NOMO-1 (cell line): ENCODE results near the gene COL10A1.

Source experiments
- DNase-seq, 2 experiments: peaks; one replicate each; lab custom pipeline; 2025; ENCODE audit not compliant: unreplicated experiment in 2 of 2; lab: John Stamatoyannopoulos, UW

Gene COL10A1

GRCh38 chr6:116088946-116089345, 37.0 kb downstream of the COL10A1 start:
- DNase-seq: no peak

DNA sequence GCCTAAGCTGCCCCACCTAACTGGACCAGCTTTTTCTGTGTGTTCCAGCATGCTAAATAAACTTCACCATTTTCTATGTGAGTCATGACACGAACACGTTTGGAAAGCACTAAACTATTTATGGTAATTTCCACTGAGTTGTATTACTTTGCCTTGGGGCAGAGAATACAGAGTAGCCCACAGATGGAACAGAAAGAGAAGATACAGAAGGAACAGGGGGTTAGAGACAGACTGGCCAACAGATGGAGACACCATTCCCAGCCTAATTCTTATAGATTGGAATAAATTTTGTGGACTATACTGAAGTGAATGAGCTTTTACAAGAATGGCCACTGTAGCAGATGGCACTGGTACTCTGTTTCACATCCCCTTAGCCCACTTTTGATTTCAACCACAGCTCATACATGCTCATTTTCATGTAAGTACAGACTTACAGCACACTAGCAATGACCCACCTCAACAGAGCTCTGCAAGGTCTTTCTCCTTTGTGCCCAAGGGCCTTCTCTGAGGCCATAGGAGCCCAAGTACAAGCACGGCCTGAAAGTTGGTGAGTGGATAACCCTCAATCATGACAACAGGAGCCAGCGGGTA, 38.4 kb downstream of the COL10A1 start:
- no peak for DNase-seq

DNA sequence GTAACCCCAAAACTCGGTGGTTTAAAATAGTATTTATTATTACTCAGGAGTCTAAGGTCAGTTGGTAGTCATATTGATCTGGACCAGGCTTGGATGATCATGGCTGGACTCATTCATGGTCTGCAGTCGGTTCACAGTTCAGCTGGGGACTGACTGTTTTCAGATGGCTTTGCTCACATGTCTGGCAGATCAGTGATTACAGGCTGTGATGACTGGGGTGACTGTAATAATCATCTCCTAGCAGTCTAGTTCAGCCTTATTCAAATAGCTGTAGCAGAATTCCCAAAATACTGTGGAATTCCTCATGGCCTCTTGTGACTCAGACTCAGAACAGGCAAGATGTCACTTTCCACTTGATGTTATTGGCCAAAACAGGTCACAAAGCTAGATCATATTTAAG, 41.6 kb downstream of the COL10A1 start:
- DNase-seq: no peak

DNA sequence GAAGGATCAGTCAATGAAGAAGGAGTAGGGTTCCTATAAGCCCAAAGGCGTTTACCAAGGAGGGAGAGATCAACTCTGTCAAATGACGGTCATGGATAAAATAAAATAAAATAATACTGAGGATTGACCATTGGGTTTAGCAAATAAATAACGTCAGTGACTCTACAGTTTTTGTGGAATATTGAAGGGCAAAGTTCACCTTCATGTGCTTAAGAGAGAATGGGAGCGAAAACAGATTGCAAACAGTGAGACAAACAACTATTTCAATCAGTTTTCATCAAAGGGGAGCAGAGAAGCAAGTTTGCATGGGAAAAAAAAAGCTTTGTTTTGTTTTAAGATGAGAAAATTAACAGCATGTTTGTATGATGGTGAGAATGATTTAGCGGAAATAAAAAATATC, 42.9 kb downstream of the COL10A1 start:
- DNase-seq: no peak

GRCh38 chr6:116078945-116079344, 47.0 kb downstream of the COL10A1 start:
- DNase-seq: no peak

DNA sequence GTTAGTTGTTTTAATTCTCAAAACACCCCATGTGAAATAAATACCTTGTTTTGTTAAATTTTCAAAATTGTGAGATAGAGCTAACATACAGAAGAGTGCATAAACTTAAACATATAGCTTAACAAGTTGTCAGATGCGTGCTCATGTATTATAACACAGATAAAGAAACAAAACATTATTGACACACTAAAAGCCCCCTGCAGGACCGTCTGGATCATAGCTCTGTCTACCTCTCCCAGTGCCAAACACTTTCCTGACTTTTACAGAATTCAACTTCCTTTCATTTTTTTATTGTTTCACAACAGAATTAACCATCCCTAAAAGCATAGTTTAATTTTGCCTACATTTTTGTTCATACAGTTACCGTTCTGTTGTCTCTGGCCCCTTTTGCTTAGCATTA, 47.4 kb downstream of the COL10A1 start:
- no peak for DNase-seq

GRCh38 chr6:116074732-116075390, 51.1 kb downstream of the COL10A1 start:
- no peak for DNase-seq

GRCh38 chr6:116073765-116074440, 52.0 kb downstream of the COL10A1 start:
- no peak for DNase-seq

DNA sequence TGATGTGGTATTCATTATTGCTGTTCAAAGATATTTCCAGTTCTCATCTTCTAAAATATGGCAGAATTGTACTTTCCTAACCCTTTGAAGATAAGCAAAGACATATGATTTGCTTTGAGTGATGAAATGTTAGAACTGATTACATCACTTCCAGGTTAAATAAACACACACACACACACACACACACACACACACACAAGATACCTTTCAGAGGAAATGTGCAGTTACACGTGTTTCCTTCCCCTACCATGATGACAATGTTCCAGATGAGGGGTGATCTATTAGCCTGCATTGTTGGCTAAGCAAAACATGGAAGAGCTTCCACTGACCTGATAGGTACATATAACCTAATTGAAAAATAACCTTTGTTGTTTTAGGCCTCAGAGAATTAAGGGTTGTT, 53.6 kb downstream of the COL10A1 start:
- no peak for DNase-seq

DNA sequence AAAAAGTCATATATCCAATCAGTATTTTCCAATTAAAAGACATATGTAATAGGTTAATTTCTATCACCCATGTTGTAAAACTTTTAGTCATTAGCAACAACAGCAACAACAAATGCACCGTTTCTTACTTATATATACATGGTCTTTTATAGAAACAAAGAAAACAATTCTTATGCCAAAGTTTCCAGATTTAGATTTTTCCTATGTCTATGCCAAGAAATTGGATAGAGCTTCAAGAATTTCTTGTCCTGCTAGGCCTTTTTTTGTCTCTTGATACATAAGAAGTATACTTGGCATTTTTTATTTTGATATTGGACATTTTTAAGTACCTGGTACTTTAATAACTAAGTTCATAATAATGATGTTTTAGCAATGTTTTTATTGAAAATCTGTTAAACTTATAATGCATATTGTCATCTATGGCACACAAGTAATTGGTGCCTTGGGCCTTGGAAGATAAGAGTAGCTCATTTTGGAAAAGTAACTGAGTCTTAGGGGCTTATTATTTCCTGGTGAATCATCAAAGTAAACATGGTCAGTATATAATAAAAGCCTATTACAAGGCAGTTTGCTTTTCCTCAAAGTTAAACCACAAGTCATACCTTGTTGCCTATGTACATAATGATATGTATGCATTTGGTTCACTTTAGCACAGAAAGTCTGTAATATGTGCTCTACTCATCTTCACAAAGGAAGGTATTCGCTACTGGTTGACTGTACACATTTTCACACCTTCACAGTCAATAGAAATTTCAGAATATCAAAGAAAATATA, 55.1 kb downstream of the COL10A1 start:
- no peak for DNase-seq

- no peak for DNase-seq
Measured at GRCh38 chr6:116070101-116070500, 55.8 kb downstream of the COL10A1 start.
